ENCODE results near the gene ZNF816.
"Not testable (repeated sequence)": the region's sequence is repeated elsewhere in the genome, so short reads cannot be mapped to it uniquely, and the experiment has no call there.

Gene ZNF816

DNA sequence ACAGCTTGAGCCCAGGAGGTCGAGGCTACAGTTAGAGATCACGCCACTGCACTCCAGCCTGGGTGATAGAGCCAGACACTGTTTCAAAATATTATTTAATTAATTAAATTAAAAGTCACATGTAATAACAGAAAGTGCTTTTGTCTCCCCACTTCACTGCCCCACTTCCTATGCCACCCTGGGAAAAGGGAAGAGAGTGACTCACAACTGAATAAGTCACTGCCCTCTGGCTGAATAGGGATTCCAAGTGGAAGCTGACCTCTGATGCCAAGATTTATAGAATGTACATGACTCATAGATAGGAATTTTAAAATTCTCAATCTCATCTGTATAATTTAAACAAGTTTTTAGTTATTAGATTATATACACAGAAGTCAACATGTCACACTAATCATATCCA is 28.8 kb upstream of the ZNF816 start:
- DNase-seq (ENCODE audit: low read depth): peak; percentile 82
- TF ChIP-seq, protein P1, sequence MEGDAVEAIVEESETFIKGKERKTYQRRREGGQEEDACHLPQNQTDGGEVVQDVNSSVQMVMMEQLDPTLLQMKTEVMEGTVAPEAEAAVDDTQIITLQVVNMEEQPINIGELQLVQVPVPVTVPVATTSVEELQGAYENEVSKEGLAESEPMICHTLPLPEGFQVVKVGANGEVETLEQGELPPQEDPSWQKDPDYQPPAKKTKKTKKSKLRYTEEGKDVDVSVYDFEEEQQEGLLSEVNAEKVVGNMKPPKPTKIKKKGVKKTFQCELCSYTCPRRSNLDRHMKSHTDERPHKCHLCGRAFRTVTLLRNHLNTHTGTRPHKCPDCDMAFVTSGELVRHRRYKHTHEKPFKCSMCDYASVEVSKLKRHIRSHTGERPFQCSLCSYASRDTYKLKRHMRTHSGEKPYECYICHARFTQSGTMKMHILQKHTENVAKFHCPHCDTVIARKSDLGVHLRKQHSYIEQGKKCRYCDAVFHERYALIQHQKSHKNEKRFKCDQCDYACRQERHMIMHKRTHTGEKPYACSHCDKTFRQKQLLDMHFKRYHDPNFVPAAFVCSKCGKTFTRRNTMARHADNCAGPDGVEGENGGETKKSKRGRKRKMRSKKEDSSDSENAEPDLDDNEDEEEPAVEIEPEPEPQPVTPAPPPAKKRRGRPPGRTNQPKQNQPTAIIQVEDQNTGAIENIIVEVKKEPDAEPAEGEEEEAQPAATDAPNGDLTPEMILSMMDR (IDR thresholded peaks at IDR 0.05; ENCODE audit: insufficient read depth, low read depth, low read length, missing control alignments): no peak
- H3K4me3 ChIP-seq (ENCODE audit: low read length): no peak overlapping the region

DNA sequence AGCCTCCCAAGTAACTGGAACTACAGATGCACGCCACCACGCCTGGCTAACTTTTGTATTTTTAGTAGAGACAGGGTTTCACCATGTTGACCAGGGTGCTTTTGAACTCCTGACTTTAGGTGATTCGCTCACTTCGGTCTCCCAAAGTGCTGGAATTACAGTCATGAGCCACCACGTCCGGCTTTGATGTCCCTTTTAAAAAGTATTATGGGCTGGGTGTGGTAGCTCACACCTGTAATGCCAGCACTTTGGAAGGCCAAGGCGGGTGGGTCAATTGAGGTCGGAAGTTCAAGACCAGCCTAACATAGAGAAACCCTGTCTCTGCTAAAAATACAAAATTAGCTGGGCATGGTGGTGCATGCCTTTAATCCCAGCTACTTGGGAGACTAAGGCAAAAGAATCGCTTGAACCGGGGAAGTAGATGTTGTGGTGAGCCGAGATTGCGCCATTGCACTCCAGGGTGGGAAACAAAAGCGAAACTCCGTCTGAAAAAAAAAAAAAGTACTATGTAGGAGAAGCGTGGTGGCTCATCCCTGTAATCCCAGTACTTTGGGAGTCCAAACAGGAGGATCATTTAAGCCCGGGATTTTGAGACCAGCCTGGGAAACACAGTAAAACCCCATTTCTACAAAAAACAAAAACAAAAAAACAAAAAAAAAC is 28.2 kb upstream of the ZNF816 start:
- no peak overlapping the region for H3K4me3 ChIP-seq (ENCODE audit: low read length)
- peak; percentile 19 for DNase-seq (ENCODE audit: low read depth)
- TF ChIP-seq, protein P1 (IDR thresholded peaks at IDR 0.05; ENCODE audit: insufficient read depth, low read depth, low read length, missing control alignments): no peak

DNA sequence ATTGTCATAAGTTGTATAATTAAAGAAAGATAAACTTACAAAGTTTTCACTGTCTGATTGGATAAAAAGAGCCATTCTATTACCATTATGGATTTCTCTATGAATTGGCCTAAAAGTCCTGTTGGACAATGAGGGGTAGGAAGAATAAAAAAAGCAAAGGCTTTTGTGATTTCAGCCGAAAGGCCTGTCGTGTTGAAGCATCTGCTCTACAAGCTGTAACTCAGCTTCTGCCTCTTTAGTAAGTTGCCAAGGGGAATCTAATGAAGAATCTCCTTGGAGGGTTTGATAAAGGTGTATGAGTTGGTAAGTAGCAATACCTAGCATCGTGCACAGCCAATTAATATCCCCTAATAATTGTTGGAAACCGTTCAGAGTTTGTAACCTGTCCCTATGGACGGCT is 25.8 kb upstream of the ZNF816 start:
- TF ChIP-seq, protein P1 (IDR thresholded peaks at IDR 0.05; ENCODE audit: insufficient read depth, low read depth, low read length, missing control alignments): no peak
- no peak for DNase-seq (ENCODE audit: low read depth)
- H3K4me3 ChIP-seq (ENCODE audit: low read length): no peak overlapping the region

DNA sequence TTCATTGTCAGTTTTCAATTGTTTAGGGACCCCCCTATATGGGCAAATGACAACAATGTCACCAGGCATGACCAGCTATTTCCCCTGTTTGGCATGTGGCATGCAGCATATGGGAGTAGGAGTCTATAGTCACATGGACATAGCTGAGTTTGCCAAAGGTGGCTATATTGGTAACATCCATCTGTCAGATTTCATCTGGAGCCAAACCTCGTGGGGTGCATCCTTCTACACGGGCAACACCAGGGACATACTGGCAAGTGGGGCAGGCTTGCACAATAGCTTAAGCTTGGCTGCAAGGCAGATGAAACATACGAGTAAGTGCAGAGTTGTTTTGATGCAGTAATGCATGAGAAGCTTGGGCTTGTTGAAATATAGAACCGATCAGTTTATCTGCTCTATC is 24.5 kb upstream of the ZNF816 start:
- TF ChIP-seq, protein P1 (IDR thresholded peaks at IDR 0.05; ENCODE audit: insufficient read depth, low read depth, low read length, missing control alignments): no peak
- no peak overlapping the region for H3K4me3 ChIP-seq (ENCODE audit: low read length)
- no peak for DNase-seq (ENCODE audit: low read depth)

DNA sequence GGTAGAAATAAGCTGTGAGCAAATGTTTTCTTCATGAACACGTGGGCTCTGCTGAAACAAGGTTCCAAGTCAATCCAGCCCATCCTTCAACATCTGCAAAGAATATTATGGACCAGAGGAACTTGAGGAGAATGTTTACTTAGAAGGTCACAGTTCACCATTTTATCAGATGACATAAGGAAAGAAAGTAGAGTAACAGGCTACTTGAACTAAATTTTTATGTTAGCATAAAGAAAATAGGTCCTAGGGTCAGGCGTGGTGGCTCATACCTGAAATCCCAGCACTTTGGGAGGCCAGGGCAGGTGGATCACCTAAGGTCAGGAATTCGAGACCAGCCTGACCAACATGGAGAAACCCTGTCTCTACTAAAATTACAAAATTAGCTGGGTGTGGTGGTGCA is 20.5 kb upstream of the ZNF816 start:
- not testable (repeated sequence) for H3K4me3 ChIP-seq (ENCODE audit: low read length); DNase-seq (ENCODE audit: low read depth)

DNA sequence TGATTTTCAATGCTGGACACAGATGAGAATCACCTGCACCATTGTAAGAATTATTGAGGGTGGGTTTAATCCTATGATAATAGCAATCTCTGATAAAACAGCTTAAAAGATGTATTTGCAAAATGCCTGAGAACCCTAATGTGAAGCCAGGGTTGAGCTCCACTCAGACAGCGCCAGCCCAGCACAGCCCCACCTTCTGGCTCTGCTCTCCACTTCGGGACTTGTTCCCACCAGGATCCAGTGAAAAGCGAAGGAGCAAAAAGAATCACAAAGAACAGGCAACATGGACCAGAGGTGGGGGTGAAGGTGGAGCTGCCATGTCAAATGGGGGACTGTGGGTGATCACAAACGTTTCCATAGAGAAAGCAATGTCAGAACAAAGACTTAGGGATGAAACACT is 18.6 kb upstream of the ZNF816 start:
- no peak overlapping the region for H3K4me3 ChIP-seq (ENCODE audit: low read length)
- DNase-seq (ENCODE audit: low read depth): no peak
- TF ChIP-seq, protein P1 (IDR thresholded peaks at IDR 0.05; ENCODE audit: insufficient read depth, low read depth, low read length, missing control alignments): no peak

DNA sequence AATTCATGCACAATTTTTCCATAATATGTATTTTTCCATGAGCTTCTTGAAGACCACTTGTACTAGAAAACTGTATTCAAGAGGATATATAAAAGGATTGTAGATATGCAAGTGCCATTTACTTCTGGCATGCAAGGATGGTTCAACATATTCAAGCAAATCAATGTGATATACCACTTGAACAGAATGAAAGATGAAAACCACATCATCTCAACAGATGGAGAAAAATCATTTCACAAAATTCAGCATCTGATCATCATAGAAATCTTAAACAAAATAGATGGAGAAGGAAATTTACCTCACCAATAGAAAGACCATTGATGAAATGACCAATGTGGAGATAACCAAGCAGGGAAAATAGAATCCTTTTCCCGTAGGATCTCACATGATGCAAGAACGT is 5.1 kb upstream of the ZNF816 start:
- DNase-seq (ENCODE audit: low read depth): no peak
- no peak overlapping the region for H3K4me3 ChIP-seq (ENCODE audit: low read length)
- TF ChIP-seq, protein P1 (IDR thresholded peaks at IDR 0.05; ENCODE audit: insufficient read depth, low read depth, low read length, missing control alignments): no peak

Data from epithelial cell of esophagus (primary cell).